Measurements from ENCODE around the gene PIAS2.

DNA sequence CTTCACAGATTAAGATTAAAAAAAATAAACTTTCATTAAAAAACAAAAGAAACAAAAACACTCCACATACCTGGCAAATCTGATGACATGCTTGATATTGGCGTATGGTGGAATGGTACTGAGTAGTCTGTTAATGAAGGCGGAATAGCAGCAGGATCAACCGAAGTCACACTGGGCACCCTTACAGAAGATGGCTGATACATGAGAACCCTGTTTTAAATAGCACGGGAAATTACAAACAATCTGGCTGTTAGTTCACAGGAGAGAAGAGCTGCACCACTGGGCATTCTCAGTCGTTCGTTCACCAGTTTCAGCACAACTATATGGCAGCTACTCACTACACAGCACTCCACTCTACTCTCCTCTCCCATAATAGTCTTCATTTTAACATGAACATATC, 96.4 kb downstream of the PIAS2 start:
- no peak for TF ChIP-seq POLR2A (IDR thresholded peaks at IDR 0.05)
- TF ChIP-seq, protein P1, sequence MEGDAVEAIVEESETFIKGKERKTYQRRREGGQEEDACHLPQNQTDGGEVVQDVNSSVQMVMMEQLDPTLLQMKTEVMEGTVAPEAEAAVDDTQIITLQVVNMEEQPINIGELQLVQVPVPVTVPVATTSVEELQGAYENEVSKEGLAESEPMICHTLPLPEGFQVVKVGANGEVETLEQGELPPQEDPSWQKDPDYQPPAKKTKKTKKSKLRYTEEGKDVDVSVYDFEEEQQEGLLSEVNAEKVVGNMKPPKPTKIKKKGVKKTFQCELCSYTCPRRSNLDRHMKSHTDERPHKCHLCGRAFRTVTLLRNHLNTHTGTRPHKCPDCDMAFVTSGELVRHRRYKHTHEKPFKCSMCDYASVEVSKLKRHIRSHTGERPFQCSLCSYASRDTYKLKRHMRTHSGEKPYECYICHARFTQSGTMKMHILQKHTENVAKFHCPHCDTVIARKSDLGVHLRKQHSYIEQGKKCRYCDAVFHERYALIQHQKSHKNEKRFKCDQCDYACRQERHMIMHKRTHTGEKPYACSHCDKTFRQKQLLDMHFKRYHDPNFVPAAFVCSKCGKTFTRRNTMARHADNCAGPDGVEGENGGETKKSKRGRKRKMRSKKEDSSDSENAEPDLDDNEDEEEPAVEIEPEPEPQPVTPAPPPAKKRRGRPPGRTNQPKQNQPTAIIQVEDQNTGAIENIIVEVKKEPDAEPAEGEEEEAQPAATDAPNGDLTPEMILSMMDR (IDR thresholded peaks at IDR 0.05): no peak
- no peak for TF ChIP-seq POLR2AphosphoS5 (IDR thresholded peaks at IDR 0.05)
